ENCODE results near the gene RELT. TPM values are rescaled to one million over a fixed set of nuclear protein-coding genes. Genes with fewer than 3 reads are reported as not detected.

RELT gene
- total RNA-seq, 1 donor: 4.0 TPM

DNA sequence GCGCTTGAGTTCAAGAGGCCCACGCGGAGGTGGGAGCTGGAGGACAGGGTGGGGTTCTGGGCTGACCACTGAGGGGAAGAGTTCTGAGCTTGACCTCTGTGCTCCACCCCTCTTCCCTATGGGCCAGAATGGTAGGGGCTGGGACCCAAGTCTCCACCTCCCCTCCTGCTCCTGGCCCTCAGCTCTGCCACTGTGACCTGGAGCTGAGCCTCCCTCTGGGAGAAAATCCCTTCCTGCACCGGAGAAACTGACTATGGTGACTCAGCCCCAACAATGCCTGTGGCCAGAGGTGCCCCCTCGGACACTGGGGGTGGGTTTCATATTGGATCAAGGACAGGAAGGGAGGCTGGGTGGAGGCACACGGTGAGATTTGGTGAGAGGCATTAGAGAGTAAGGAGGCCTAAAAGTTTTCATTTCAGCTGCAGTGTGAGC is 23.0 kb downstream of the RELT start:
- H3K27me3 ChIP-seq (ENCODE audit: insufficient read depth, low read length): no peaks in the 10 kb centered on the region
- DNase-seq (ENCODE audit: insufficient read length, low spot score, missing footprints): peak; percentile 93
- H4K20me1 ChIP-seq (ENCODE audit: insufficient read depth, low read length): no peaks in the 10 kb centered on the region
- H3K79me2 ChIP-seq (ENCODE audit: insufficient read depth, low read length): no peaks in the 10 kb centered on the region
- peak overlapping the region; percentile 23 for H3K4me2 ChIP-seq (ENCODE audit: insufficient read depth, low read length)
- H3K9me3 ChIP-seq (ENCODE audit: low read depth, low read length): no peaks in the 10 kb centered on the region
- no peak overlapping the region for H2AFZ ChIP-seq (ENCODE audit: low read length)
- peaks cover 33% of the 10 kb centered on the region for H3K4me1 ChIP-seq (ENCODE audit: insufficient read depth, low read length)
- H3K36me3 ChIP-seq (ENCODE audit: insufficient read depth, low read length): peaks cover 20% of the 10 kb centered on the region
- peak overlapping the region; percentile 11 for H3K4me3 ChIP-seq (ENCODE audit: insufficient read depth, low read length)
- H3K27ac ChIP-seq (ENCODE audit: low read depth, low read length): peak overlapping the region; percentile 43
- TF ChIP-seq, protein P1, sequence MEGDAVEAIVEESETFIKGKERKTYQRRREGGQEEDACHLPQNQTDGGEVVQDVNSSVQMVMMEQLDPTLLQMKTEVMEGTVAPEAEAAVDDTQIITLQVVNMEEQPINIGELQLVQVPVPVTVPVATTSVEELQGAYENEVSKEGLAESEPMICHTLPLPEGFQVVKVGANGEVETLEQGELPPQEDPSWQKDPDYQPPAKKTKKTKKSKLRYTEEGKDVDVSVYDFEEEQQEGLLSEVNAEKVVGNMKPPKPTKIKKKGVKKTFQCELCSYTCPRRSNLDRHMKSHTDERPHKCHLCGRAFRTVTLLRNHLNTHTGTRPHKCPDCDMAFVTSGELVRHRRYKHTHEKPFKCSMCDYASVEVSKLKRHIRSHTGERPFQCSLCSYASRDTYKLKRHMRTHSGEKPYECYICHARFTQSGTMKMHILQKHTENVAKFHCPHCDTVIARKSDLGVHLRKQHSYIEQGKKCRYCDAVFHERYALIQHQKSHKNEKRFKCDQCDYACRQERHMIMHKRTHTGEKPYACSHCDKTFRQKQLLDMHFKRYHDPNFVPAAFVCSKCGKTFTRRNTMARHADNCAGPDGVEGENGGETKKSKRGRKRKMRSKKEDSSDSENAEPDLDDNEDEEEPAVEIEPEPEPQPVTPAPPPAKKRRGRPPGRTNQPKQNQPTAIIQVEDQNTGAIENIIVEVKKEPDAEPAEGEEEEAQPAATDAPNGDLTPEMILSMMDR (IDR thresholded peaks at IDR 0.05; ENCODE audit: extremely low read depth, low read depth, low read length): no peak

DNA sequence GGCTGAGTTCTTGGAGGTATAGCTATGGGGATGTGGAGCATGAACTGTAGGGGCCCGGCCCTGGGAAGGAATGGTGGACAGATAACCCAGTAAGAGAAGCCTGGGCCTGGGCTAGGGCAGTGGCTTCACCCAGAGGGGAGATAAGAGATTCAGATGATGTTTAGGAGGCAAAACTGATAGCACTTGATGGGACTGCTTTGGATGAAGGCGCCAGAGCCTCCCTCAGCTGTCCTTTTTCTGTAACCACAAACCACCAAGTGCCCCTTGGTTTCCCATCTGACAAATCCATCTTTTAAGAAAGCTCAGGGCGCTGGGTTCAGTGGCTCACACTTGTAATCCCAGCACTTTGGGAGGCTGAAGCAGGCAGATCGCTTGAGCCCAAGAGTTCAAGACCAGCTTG is 23.4 kb downstream of the RELT start:
- H4K20me1 ChIP-seq (ENCODE audit: insufficient read depth, low read length): no peaks in the 10 kb centered on the region
- DNase-seq (ENCODE audit: insufficient read length, low spot score, missing footprints): peak; percentile 86
- H3K4me2 ChIP-seq (ENCODE audit: insufficient read depth, low read length): peak overlapping the region; percentile 23
- TF ChIP-seq, protein P1 (IDR thresholded peaks at IDR 0.05; ENCODE audit: extremely low read depth, low read depth, low read length): no peak
- H3K79me2 ChIP-seq (ENCODE audit: insufficient read depth, low read length): no peaks in the 10 kb centered on the region
- no peak overlapping the region for H3K4me3 ChIP-seq (ENCODE audit: insufficient read depth, low read length)
- H3K4me1 ChIP-seq (ENCODE audit: insufficient read depth, low read length): peaks cover 33% of the 10 kb centered on the region
- H3K27me3 ChIP-seq (ENCODE audit: insufficient read depth, low read length): no peaks in the 10 kb centered on the region
- peaks cover 20% of the 10 kb centered on the region for H3K36me3 ChIP-seq (ENCODE audit: insufficient read depth, low read length)
- peak overlapping the region; percentile 26 for H3K27ac ChIP-seq (ENCODE audit: low read depth, low read length)
- no peak overlapping the region for H2AFZ ChIP-seq (ENCODE audit: low read length)
- H3K9me3 ChIP-seq (ENCODE audit: low read depth, low read length): no peaks in the 10 kb centered on the region

DNA sequence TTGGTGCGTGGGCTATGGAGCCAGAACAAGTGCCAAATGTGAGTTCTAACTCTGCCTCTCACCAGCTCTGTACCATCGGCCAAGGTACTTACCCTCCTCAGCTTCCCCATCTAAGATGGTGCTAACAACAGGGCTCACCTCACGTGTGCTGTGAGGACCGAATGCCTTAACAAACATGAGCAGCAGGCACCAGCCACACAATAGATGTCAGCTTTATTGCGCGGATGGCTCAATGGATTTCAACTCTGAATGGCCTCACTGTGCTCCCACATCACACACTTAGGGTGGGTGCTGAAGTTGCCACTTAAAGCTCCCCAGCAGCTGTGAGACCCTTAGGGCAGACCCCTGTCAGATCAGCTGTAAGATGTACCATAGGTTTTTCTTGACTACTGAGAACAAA is 24.1 kb downstream of the RELT start:
- H3K9me3 ChIP-seq (ENCODE audit: low read depth, low read length): no peaks in the 10 kb centered on the region
- TF ChIP-seq, protein P1 (IDR thresholded peaks at IDR 0.05; ENCODE audit: extremely low read depth, low read depth, low read length): no peak
- H3K27me3 ChIP-seq (ENCODE audit: insufficient read depth, low read length): no peaks in the 10 kb centered on the region
- no peaks in the 10 kb centered on the region for H3K79me2 ChIP-seq (ENCODE audit: insufficient read depth, low read length)
- H3K27ac ChIP-seq (ENCODE audit: low read depth, low read length): peak overlapping the region; percentile 3
- peaks cover 33% of the 10 kb centered on the region for H3K4me1 ChIP-seq (ENCODE audit: insufficient read depth, low read length)
- H3K36me3 ChIP-seq (ENCODE audit: insufficient read depth, low read length): peaks cover 16% of the 10 kb centered on the region
- H2AFZ ChIP-seq (ENCODE audit: low read length): no peak overlapping the region
- H3K4me2 ChIP-seq (ENCODE audit: insufficient read depth, low read length): no peak overlapping the region
- H4K20me1 ChIP-seq (ENCODE audit: insufficient read depth, low read length): no peaks in the 10 kb centered on the region
- no peak overlapping the region for H3K4me3 ChIP-seq (ENCODE audit: insufficient read depth, low read length)
- no peak for DNase-seq (ENCODE audit: insufficient read length, low spot score, missing footprints)

DNA sequence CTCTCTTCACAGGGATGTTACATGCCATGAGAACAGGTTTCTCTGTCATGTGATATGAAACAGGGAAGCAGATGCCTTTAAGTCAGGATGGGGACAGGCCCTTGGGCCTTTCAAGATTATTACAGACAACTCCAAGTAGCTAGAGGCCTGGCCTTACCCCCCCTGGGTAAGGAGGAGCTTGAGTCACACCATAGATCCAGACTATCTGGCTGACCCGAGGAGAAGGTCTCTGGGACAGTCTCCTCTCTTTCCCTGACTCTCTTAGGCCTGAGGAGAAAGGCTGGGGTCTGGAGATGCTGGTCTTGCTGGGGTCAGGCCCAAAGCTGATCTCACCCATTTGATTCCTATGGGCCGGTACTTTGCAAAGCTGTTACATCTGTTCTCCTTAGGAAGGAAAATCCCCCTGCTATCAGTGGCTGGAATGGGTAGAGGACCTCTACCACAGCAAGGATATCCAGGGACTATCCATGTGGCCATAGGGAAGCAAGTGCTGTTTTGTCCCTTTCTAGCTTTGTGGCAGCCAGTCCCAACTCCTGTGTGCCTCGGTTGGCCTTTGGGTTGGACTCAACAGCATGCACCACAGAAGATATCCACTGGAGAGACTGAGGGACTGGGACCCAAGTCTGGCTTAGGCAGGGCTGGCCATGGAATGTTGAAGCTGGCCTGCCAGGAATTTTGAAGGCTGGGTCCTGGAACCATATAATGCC is 25.2 kb downstream of the RELT start:
- no peak overlapping the region for H3K4me2 ChIP-seq (ENCODE audit: insufficient read depth, low read length)
- H2AFZ ChIP-seq (ENCODE audit: low read length): no peak overlapping the region
- no peak for DNase-seq (ENCODE audit: insufficient read length, low spot score, missing footprints)
- peaks cover 14% of the 10 kb centered on the region for H3K36me3 ChIP-seq (ENCODE audit: insufficient read depth, low read length)
- H3K79me2 ChIP-seq (ENCODE audit: insufficient read depth, low read length): no peaks in the 10 kb centered on the region
- H3K27me3 ChIP-seq (ENCODE audit: insufficient read depth, low read length): no peaks in the 10 kb centered on the region
- no peaks in the 10 kb centered on the region for H3K9me3 ChIP-seq (ENCODE audit: low read depth, low read length)
- TF ChIP-seq, protein P1 (IDR thresholded peaks at IDR 0.05; ENCODE audit: extremely low read depth, low read depth, low read length): no peak
- H3K4me1 ChIP-seq (ENCODE audit: insufficient read depth, low read length): peaks cover 33% of the 10 kb centered on the region
- peak overlapping the region; percentile 35 for H3K27ac ChIP-seq (ENCODE audit: low read depth, low read length)
- H3K4me3 ChIP-seq (ENCODE audit: insufficient read depth, low read length): no peak overlapping the region
- no peaks in the 10 kb centered on the region for H4K20me1 ChIP-seq (ENCODE audit: insufficient read depth, low read length)
